Esophagus muscularis mucosa (tissue), 4 donors: ENCODE results near the gene PRICKLE1. TPM values are rescaled to one million over a fixed set of nuclear protein-coding genes. Genes with fewer than 3 reads are reported as not detected.

Experiments used
- DNase-seq: peaks from one replicate; pipeline ENCODE4 v3.0.0-alpha.2; 2017; ENCODE audit errors: extremely low spot score
- H3K27ac ChIP-seq, 4 donors: fragments of 200-600 bp; sonication (generic); replicated peaks in 1 of 4; 1 replicate in 3 of 4; 2 replicates in 1 of 4; pipeline ENCODE4 v1.5.1; 2016 to 2019; ENCODE audit warnings: mild to moderate bottlenecking in 1 of 4
- H3K27me3 ChIP-seq, 4 donors: fragments of 200-600 bp; sonication (generic); one replicate each; pipeline versions ENCODE4 v1.5.1 to v1.6.0; 2016 to 2019
- H3K36me3 ChIP-seq, 4 donors: fragments of 200-600 bp; sonication (generic); one replicate each; pipeline ENCODE4 v1.5.1; 2016 to 2019
- H3K4me1 ChIP-seq, 4 donors: fragments of 200-600 bp; sonication (generic); one replicate each; pipeline ENCODE4 v1.5.1; 2016 to 2019
- H3K4me3 ChIP-seq, 4 donors: fragments of 200-600 bp; sonication (generic); 1 replicate in 2 of 4; 2 replicates in 2 of 4; pipeline ENCODE4 v1.5.1; 2016 to 2019; ENCODE audit warnings: mild to moderate bottlenecking in 4 of 4, moderate library complexity in 1 of 4
- H3K9me3 ChIP-seq, 4 donors: fragments of 200-600 bp; sonication (generic); 1 replicate in 3 of 4; 2 replicates in 1 of 4; pipeline ENCODE4 v1.5.1; 2016 to 2019
- EP300 ChIP-seq: sonication (generic); formaldehyde crosslinking; IDR thresholded peaks from one replicate; pipeline ENCODE4 v1.6.1; 2017; ENCODE audit warnings: antibody characterized with exemption
- POLR2A ChIP-seq: fragments of 450-650 bp; IDR thresholded peaks from one replicate; pipeline ENCODE4 v1.6.1; 2017; ENCODE audit warnings: antibody characterized with exemption, moderate library complexity, mild to moderate bottlenecking, low read depth
- POLR2AphosphoS5 ChIP-seq, 2 donors: sonication (generic); formaldehyde crosslinking; IDR thresholded peaks; one replicate each; pipeline ENCODE4 v1.6.1; 2017; ENCODE audit warnings: antibody characterized with exemption in 2 of 2
- WGBS: methylation state at CpG from one replicate; pipeline ENCODE4 v1.1.5; 2018; 5-methylcytosine and 5-hydroxymethylcytosine counted together
- intact Hi-C: fragments of 100-400 bp; cut with DNase I; formaldehyde crosslinking; loops from one replicate; pipeline ENCODE4 v1.15.1; 2023
- total RNA-seq, 4 donors: library from RNA; depleted of rRNA; stranded (reverse); fragments of >200 nt; gene quantifications; one replicate each; pipeline versions ENCODE4 v1.1.0 to v1.2.1, GENCODE V29; 2016
- TF ChIP-seq, protein P1 (sequence below), 3 experiments: fragments of 200-600 bp in 2 of 3; fragments of 450-650 bp in 1 of 3; sonication (generic) in 2 of 3; IDR thresholded peaks; one replicate each; pipeline ENCODE4 v1.5.1; 2017 to 2019; ENCODE audit warnings: antibody characterized with exemption in 3 of 3, mild to moderate bottlenecking in 2 of 3, moderate library complexity in 1 of 3

Gene PRICKLE1
- total RNA-seq, 4 donors from 2014 or later: 12.5 to 36.9 (median 24.4) TPM

DNA sequence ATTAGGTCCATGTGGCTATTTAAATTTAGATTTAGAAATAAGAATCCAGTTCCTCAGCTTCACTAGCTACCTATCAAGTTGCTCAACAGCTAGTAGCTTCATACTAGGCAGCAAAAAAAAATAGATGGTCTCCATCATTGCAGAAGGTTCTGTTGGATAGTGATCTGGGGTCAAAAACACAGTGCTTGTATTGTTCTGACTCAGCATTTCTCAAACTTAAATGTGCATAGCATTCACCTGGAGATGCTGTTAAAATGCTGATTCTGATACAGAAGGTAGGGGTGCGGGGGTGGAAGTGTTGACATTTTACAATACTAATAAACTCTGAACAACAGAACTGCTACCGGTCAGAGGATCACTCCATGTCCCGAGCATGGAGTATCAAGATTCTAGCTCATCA, 51.3 kb downstream of the PRICKLE1 start:
- Histone ChIP-seq H3K4me3 (no peak overlapping the region), H3K27ac (no peak overlapping the region), H3K4me1 (peaks cover 0 to 14% (median 8%) of the 10 kb centered on the region in 4 donors), H3K9me3 (no peaks in the 10 kb centered on the region), H3K36me3 (no peaks in the 10 kb centered on the region), H3K27me3 (no peaks in the 10 kb centered on the region)
- TF ChIP-seq EP300 (no peak), POLR2AphosphoS5 (IDR thresholded peaks at IDR 0.05) (no peak), POLR2A (no peak)
- TF ChIP-seq, protein P1, sequence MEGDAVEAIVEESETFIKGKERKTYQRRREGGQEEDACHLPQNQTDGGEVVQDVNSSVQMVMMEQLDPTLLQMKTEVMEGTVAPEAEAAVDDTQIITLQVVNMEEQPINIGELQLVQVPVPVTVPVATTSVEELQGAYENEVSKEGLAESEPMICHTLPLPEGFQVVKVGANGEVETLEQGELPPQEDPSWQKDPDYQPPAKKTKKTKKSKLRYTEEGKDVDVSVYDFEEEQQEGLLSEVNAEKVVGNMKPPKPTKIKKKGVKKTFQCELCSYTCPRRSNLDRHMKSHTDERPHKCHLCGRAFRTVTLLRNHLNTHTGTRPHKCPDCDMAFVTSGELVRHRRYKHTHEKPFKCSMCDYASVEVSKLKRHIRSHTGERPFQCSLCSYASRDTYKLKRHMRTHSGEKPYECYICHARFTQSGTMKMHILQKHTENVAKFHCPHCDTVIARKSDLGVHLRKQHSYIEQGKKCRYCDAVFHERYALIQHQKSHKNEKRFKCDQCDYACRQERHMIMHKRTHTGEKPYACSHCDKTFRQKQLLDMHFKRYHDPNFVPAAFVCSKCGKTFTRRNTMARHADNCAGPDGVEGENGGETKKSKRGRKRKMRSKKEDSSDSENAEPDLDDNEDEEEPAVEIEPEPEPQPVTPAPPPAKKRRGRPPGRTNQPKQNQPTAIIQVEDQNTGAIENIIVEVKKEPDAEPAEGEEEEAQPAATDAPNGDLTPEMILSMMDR (IDR thresholded peaks at IDR 0.05): no peak
- intact Hi-C loops: no loop called here
- DNase-seq: no peak
- WGBS: 61% methylated on average over 3 of the region's 3 CpGs

DNA sequence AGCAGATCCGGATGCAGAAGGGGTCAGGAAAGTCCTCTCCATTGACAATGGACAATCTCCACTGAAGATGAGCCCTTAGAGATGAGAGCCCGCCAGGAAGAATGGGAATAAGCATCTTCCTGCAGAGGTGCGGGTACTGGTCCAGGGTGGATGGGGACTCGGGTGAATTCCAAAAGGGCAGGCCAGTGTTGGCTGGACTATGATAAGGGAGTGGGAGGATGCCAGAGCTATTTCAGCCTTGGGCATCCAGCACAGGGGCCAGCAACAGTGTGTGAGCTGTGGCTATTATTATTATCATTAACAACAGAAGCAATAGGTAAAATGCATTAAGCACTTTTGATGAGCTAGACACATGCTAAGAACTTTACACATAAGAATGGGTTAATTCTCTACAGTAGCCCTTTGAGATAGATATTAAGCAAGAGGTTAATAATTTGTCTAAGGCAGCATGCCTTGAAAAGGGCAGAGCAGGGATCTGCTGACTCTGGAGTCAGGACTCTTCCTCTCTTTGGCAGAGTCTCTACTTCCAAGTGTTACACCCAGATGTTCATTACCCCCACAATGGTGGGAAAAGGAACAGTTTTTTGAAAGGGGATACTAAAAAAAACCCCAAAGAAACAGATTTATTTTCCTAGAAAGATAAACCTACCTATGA, 55.2 kb downstream of the PRICKLE1 start:
- Histone ChIP-seq H3K4me3 (no peak overlapping the region), H3K9me3 (no peaks in the 10 kb centered on the region), H3K4me1 (peaks cover 0 to 14% (median 9%) of the 10 kb centered on the region in 4 donors), H3K36me3 (no peaks in the 10 kb centered on the region), H3K27me3 (no peaks in the 10 kb centered on the region), H3K27ac (no peak overlapping the region)
- intact Hi-C loops: no loop called here
- DNase-seq: no peak
- TF ChIP-seq POLR2A (no peak), POLR2AphosphoS5 (IDR thresholded peaks at IDR 0.05) (no peak), EP300 (no peak)
- TF ChIP-seq, protein P1 (IDR thresholded peaks at IDR 0.05): no peak
- 93% methylated on average over 4 of the region's 4 CpGs for WGBS

DNA sequence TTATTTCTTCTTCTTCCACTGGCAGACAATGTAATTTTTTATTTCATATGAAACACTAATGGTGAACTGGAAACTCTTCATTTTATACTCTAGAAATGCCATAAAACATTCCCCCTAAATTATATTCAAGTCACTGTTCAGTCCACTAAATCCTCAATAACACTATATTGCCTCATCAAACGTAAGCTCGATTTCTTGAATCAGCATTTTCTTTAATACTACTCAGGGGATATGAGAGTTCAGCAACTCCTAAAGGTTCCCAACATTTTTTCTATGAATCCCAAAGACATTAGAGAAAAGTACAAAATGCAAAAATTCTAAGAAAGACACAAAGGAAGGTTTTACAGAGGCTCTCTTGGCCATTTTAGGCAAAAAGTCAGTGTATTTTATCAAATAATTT, 59.3 kb downstream of the PRICKLE1 start:
- DNase-seq: no peak
- TF ChIP-seq EP300: no peak
- TF ChIP-seq, protein P1 (IDR thresholded peaks at IDR 0.05): no peak
- no peak for TF ChIP-seq POLR2A
- TF ChIP-seq POLR2AphosphoS5 (IDR thresholded peaks at IDR 0.05): no peak
- Histone ChIP-seq H3K27ac (no peak overlapping the region), H3K4me1 (peaks cover 0 to 14% (median 9%) of the 10 kb centered on the region in 4 donors), H3K27me3 (no peaks in the 10 kb centered on the region), H3K4me3 (no peak overlapping the region), H3K9me3 (no peaks in the 10 kb centered on the region), H3K36me3 (no peaks in the 10 kb centered on the region)
- WGBS: 86% methylated on average over 2 of the region's 2 CpGs
- intact Hi-C loops: no loop called here

DNA sequence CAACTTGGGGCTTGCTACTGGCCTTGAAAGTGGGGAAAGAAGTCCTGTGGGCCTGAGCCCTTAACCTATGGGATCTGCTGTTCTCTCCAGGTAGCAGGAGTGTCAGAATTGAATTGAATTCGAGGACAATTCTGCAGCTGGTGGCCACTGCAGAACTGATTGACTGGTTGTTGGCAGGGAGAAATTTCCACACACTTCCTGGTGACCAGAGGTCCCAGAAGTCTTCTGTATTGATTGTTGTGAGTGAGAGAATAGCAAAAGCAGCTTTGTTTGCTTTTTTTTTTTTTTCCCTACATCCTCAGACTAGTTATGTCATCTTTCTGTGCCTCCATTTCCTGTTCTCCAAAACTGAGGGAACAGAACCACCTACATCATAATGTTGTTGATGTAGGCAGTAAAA, 64.1 kb downstream of the PRICKLE1 start:
- 88% methylated on average over 1 of the region's 1 CpG for WGBS
- Histone ChIP-seq H3K4me3 (no peak overlapping the region), H3K27ac (no peak overlapping the region), H3K4me1 (no peaks in the 10 kb centered on the region), H3K9me3 (no peaks in the 10 kb centered on the region), H3K36me3 (no peaks in the 10 kb centered on the region), H3K27me3 (no peaks in the 10 kb centered on the region)
- TF ChIP-seq EP300 (no peak), POLR2A (no peak), POLR2AphosphoS5 (IDR thresholded peaks at IDR 0.05) (no peak)
- TF ChIP-seq, protein P1 (IDR thresholded peaks at IDR 0.05): no peak
- intact Hi-C loops: no loop called here
- DNase-seq: no peak

DNA sequence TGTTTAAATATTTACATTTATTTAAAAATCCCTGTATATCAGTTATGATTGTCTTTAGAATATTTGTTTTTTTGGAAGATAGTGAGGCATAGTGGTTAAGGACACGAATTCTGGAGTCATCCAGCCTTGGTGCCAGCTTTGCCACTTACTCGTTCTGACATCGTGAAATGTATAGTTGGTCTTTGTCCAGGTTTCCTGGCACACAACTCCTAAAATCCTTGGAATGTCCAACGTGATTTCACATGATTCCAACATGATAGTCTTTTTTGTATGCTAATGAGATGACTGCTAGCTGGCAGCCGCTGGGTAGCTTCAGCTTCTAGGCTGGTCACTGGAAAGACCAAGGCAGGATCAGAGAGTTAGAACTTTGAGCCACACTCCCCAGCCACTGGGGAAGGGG, 64.8 kb downstream of the PRICKLE1 start:
- intact Hi-C loops: no loop called here
- Histone ChIP-seq H3K4me1 (no peaks in the 10 kb centered on the region), H3K4me3 (no peak overlapping the region), H3K9me3 (no peaks in the 10 kb centered on the region), H3K27ac (no peak overlapping the region), H3K36me3 (no peaks in the 10 kb centered on the region), H3K27me3 (no peaks in the 10 kb centered on the region)
- TF ChIP-seq, protein P1 (IDR thresholded peaks at IDR 0.05): no peak
- no peak for TF ChIP-seq EP300
- TF ChIP-seq POLR2AphosphoS5 (IDR thresholded peaks at IDR 0.05): no peak
- no peak for TF ChIP-seq POLR2A
- no peak for DNase-seq
- WGBS: 90% methylated on average over 5 of the region's 5 CpGs
